SK-N-SH (cell line): ENCODE results near the gene IL26.

ENCODE experiments used
- CTCF ChIP-seq: fragments of 200-600 bp; sonication (generic); IDR thresholded peaks from 2 replicates; pipeline ENCODE4 v1.6.1; 2017; ENCODE audit warnings: antibody characterized with exemption, mild to moderate bottlenecking, moderate library complexity
- EP300 ChIP-seq, 2 experiments: IDR thresholded peaks; 2 replicates each; pipeline versions ENCODE4 v1.4.0 to v1.6.1; 2012; ENCODE audit warnings: borderline replicate concordance in 1 of 2, low read depth in 1 of 2, low read length in 1 of 2
- USF2 ChIP-seq: fragments of 150-350 bp; IDR thresholded peaks from 2 replicates; pipeline ENCODE4 v1.6.1; 2017; ENCODE audit warnings: antibody characterized with exemption, low read length, low read depth, borderline replicate concordance

GRCh38 chr12:68269779-68270178, 44.2 kb upstream of the IL26 start:
- TF ChIP-seq USF2 (no peak), CTCF (no peak), EP300 (IDR thresholded peaks at IDR 0.05; ENCODE audit: borderline replicate concordance in 1 of 2, low read depth in 1 of 2, low read length in 1 of 2) (no peak)
